GM10266 (cell line): ENCODE results near the gene CERS3.

Experiments used
- DNase-seq: peaks from one replicate; pipeline ENCODE4 v3.0.0; 2012; ENCODE audit errors: extremely low spot score
- CTCF ChIP-seq: IDR thresholded peaks from 2 replicates; pipeline ENCODE4 v1.5.1; 2012; ENCODE audit warnings: mild to moderate bottlenecking, low read depth; ENCODE audit not compliant: control insufficient read depth, insufficient read depth; ENCODE audit errors: missing control alignments

CERS3 gene

GRCh38 chr15:100517846-100518245 lies 10.9 kb downstream of the CERS3 start:
- no peak for DNase-seq
- no peak for TF ChIP-seq CTCF

GRCh38 chr15:100516643-100517512 lies 11.9 kb downstream of the CERS3 start:
- TF ChIP-seq CTCF = no peak
- DNase-seq = no peak

- no peak for TF ChIP-seq CTCF
- DNase-seq = no peak
Measured at GRCh38 chr15:100515758-100516157, 13.0 kb downstream of the CERS3 start.

- DNase-seq = no peak
- TF ChIP-seq CTCF = no peak
Measured at GRCh38 chr15:100508641-100509300, 20.0 kb downstream of the CERS3 start.

GRCh38 chr15:100502651-100503050 lies 26.1 kb downstream of the CERS3 start:
- TF ChIP-seq CTCF = no peak
- DNase-seq = no peak

GRCh38 chr15:100501117-100501516 lies 27.6 kb downstream of the CERS3 start:
- no peak for TF ChIP-seq CTCF
- DNase-seq = no peak
